Liver (tissue), 9 donors: ENCODE measurements around the gene VASH1. TPM values are rescaled to one million over a fixed set of nuclear protein-coding genes. Genes with fewer than 3 reads are reported as not detected.

Source experiments
- DNase-seq: peaks from one replicate; pipeline ENCODE4 v3.0.0-alpha.2; 2017; ENCODE audit warnings: low spot score
- H3K27ac ChIP-seq, 2 donors: one replicate each; pipeline ENCODE4 v1.7.0; 2013; ENCODE audit warnings: inconsistent platforms in 2 of 2, low read length in 2 of 2, control low read depth in 1 of 2, low read depth in 1 of 2, mild to moderate bottlenecking in 1 of 2
- H3K27me3 ChIP-seq, 4 donors: one replicate each; pipeline versions ENCODE4 v1.6.1 to v1.7.0; 2013; ENCODE audit warnings: low read length in 3 of 4, inconsistent platforms in 1 of 4, mild to moderate bottlenecking in 1 of 4, moderate library complexity in 1 of 4; ENCODE audit not compliant: control insufficient read depth in 4 of 4, insufficient read depth in 4 of 4
- H3K36me3 ChIP-seq, 4 donors: one replicate each; pipeline versions ENCODE4 v1.6.1 to v1.7.0; 2013; ENCODE audit warnings: low read length in 3 of 4, mild to moderate bottlenecking in 3 of 4, low read depth in 1 of 4, moderate library complexity in 1 of 4; ENCODE audit not compliant: control insufficient read depth in 4 of 4, insufficient read depth in 3 of 4
- H3K4me1 ChIP-seq, 4 donors: one replicate each; pipeline versions ENCODE4 v1.6.1 to v1.7.0; 2013; ENCODE audit warnings: low read length in 3 of 4, mild to moderate bottlenecking in 3 of 4, moderate library complexity in 1 of 4; ENCODE audit not compliant: control insufficient read depth in 4 of 4, insufficient read depth in 4 of 4
- H3K4me3 ChIP-seq, 3 donors: one replicate each; pipeline versions ENCODE4 v1.6.1 to v1.7.0; 2013; ENCODE audit warnings: low read length in 3 of 3, control low read depth in 1 of 3, low read depth in 1 of 3, mild to moderate bottlenecking in 1 of 3
- H3K9ac ChIP-seq, 2 donors: one replicate each; pipeline ENCODE4 v1.7.0; 2013; ENCODE audit warnings: low read length in 2 of 2, mild to moderate bottlenecking in 2 of 2, moderate library complexity in 2 of 2, control low read depth in 1 of 2, low read depth in 1 of 2
- H3K9me3 ChIP-seq, 4 donors: one replicate each; pipeline versions ENCODE4 v1.6.1 to v1.7.0; 2013; ENCODE audit warnings: low read length in 3 of 4; ENCODE audit not compliant: control insufficient read depth in 4 of 4
- EGR1 ChIP-seq, 2 donors: IDR thresholded peaks; 2 replicates each; pipeline ENCODE4 v1.6.1; 2016 to 2018; ENCODE audit warnings: antibody characterized with exemption in 2 of 2, low read depth in 2 of 2
- FOXA1 ChIP-seq: IDR thresholded peaks from 2 replicates; pipeline ENCODE4 v1.6.1; 2016; ENCODE audit warnings: antibody characterized with exemption
- FOXA2 ChIP-seq: IDR thresholded peaks from 2 replicates; pipeline ENCODE4 v1.6.1; 2016; ENCODE audit warnings: antibody characterized with exemption
- GABPA ChIP-seq, 2 donors: IDR thresholded peaks in 1 of 2; conservative IDR thresholded peaks in 1 of 2; 2 replicates each; pipeline ENCODE4 v1.6.1; 2016; ENCODE audit warnings: antibody characterized with exemption in 2 of 2, mild to moderate bottlenecking in 1 of 2, moderate library complexity in 1 of 2
- HNF4A ChIP-seq, 2 donors: conservative IDR thresholded peaks; 2 replicates each; pipeline ENCODE4 v1.6.1; 2016; ENCODE audit warnings: antibody characterized with exemption in 2 of 2, mild to moderate bottlenecking in 2 of 2
- HNF4G ChIP-seq: IDR thresholded peaks from 2 replicates; pipeline ENCODE4 v1.6.1; 2016; ENCODE audit warnings: antibody characterized with exemption
- JUND ChIP-seq, 2 donors: IDR thresholded peaks; 2 replicates each; pipeline ENCODE4 v1.6.1; 2016; ENCODE audit warnings: antibody characterized with exemption in 2 of 2
- MAX ChIP-seq: IDR thresholded peaks from 2 replicates; pipeline ENCODE4 v1.6.1; 2016; ENCODE audit warnings: antibody characterized with exemption
- NR2F2 ChIP-seq: IDR thresholded peaks from 2 replicates; pipeline ENCODE4 v1.6.1; 2016; ENCODE audit warnings: antibody characterized with exemption
- RAD21 ChIP-seq, 2 donors: IDR thresholded peaks; 2 replicates each; pipeline ENCODE4 v1.6.1; 2016; ENCODE audit warnings: antibody characterized with exemption in 2 of 2, mild to moderate bottlenecking in 2 of 2
- RXRA ChIP-seq, 2 donors: IDR thresholded peaks; 2 replicates each; pipeline ENCODE4 v1.6.1; 2017 to 2018; ENCODE audit warnings: antibody characterized with exemption in 2 of 2, mild to moderate bottlenecking in 1 of 2
- SP1 ChIP-seq: IDR thresholded peaks from 2 replicates; pipeline ENCODE4 v1.6.1; 2018; ENCODE audit warnings: antibody characterized with exemption, mild to moderate bottlenecking
- TAF1 ChIP-seq: conservative IDR thresholded peaks from 2 replicates; pipeline ENCODE4 v1.6.1; 2016; ENCODE audit warnings: antibody characterized with exemption, mild to moderate bottlenecking
- YY1 ChIP-seq: IDR thresholded peaks from 2 replicates; pipeline ENCODE4 v1.6.1; 2016; ENCODE audit warnings: antibody characterized with exemption, mild to moderate bottlenecking
- ZBTB33 ChIP-seq: IDR thresholded peaks from 2 replicates; pipeline ENCODE4 v1.6.1; 2016; ENCODE audit warnings: antibody characterized with exemption
- WGBS: extraction: QIAGEN DNeasy Blood & Tissue Kit; methylation state at CpG from one replicate; pipeline ENCODE4 v1.1.7; 2013; 5-methylcytosine and 5-hydroxymethylcytosine counted together
- polyA plus RNA-seq, 2 donors: library from polyadenylated mRNA; stranded (reverse) in 1 of 2; unstranded in 1 of 2; fragments of 200-250 nt in 1 of 2; fragments of >200 nt in 1 of 2; fragmentation: Nextera tagmentation in 1 of 2; extraction: Ambion mirVana in 1 of 2; gene quantifications; one replicate each; pipeline versions ENCODE4 v1.2.1 to v1.2.3, GENCODE V29; 2013 to 2015
- total RNA-seq, 2 donors: library from RNA; depleted of rRNA; stranded (reverse); fragments of >200 nt; gene quantifications; one replicate each; pipeline ENCODE4 v1.2.3, GENCODE V29; 2014
- TF ChIP-seq, protein P1 (sequence below): fragments of 150-350 bp; IDR thresholded peaks from 2 replicates; pipeline ENCODE4 v1.5.1; 2017; ENCODE audit warnings: improper control_type of control experiment, low read depth, low read length; ENCODE audit not compliant: missing input control
- TF ChIP-seq, protein P2 (sequence below): IDR thresholded peaks from 2 replicates; pipeline ENCODE4 v1.6.1; 2016; ENCODE audit warnings: antibody characterized with exemption
- TF ChIP-seq, protein P3 (sequence below): IDR thresholded peaks from 2 replicates; pipeline ENCODE4 v1.6.1; 2016; ENCODE audit warnings: antibody characterized with exemption, mild to moderate bottlenecking
- donor health status: healthy.
- donor health status: healthy.
- donor health status: healthy.
- donor health status: healthy.
- donor health status: healthy.

Gene VASH1
- total and polyA plus RNA-seq, 4 donors, result 0.94 to 5.9 (median 4.3) TPM

- 96% methylated on average over 7 of the region's 7 CpGs for WGBS
- no peak for DNase-seq
- H3K9me3 ChIP-seq, result no peaks in the 10 kb centered on the region
- H3K36me3 ChIP-seq, result peaks cover 0 to 22% (median 7%) of the 10 kb centered on the region in 4 donors
- TF ChIP-seq TAF1, result no peak
- TF ChIP-seq YY1, result no peak
- no peak for TF ChIP-seq GABPA (IDR thresholded peaks at IDR 0.05 in 1 of 2, conservative IDR thresholded peaks at IDR 0.05 in 1 of 2)
- TF ChIP-seq JUND (IDR thresholded peaks at IDR 0.05), result no peak
- TF ChIP-seq RAD21 (IDR thresholded peaks at IDR 0.05), result no peak
- TF ChIP-seq, protein P1, sequence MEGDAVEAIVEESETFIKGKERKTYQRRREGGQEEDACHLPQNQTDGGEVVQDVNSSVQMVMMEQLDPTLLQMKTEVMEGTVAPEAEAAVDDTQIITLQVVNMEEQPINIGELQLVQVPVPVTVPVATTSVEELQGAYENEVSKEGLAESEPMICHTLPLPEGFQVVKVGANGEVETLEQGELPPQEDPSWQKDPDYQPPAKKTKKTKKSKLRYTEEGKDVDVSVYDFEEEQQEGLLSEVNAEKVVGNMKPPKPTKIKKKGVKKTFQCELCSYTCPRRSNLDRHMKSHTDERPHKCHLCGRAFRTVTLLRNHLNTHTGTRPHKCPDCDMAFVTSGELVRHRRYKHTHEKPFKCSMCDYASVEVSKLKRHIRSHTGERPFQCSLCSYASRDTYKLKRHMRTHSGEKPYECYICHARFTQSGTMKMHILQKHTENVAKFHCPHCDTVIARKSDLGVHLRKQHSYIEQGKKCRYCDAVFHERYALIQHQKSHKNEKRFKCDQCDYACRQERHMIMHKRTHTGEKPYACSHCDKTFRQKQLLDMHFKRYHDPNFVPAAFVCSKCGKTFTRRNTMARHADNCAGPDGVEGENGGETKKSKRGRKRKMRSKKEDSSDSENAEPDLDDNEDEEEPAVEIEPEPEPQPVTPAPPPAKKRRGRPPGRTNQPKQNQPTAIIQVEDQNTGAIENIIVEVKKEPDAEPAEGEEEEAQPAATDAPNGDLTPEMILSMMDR, result no peak
- TF ChIP-seq RXRA (IDR thresholded peaks at IDR 0.05), result no peak
- no peak for TF ChIP-seq FOXA2
- no peak for TF ChIP-seq HNF4A (conservative IDR thresholded peaks at IDR 0.05)
- TF ChIP-seq, protein P2, sequence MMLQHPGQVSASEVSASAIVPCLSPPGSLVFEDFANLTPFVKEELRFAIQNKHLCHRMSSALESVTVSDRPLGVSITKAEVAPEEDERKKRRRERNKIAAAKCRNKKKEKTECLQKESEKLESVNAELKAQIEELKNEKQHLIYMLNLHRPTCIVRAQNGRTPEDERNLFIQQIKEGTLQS, result no peak
- TF ChIP-seq ZBTB33, result no peak
- no peak for TF ChIP-seq SP1
- no peak for TF ChIP-seq NR2F2
- TF ChIP-seq, protein P3, sequence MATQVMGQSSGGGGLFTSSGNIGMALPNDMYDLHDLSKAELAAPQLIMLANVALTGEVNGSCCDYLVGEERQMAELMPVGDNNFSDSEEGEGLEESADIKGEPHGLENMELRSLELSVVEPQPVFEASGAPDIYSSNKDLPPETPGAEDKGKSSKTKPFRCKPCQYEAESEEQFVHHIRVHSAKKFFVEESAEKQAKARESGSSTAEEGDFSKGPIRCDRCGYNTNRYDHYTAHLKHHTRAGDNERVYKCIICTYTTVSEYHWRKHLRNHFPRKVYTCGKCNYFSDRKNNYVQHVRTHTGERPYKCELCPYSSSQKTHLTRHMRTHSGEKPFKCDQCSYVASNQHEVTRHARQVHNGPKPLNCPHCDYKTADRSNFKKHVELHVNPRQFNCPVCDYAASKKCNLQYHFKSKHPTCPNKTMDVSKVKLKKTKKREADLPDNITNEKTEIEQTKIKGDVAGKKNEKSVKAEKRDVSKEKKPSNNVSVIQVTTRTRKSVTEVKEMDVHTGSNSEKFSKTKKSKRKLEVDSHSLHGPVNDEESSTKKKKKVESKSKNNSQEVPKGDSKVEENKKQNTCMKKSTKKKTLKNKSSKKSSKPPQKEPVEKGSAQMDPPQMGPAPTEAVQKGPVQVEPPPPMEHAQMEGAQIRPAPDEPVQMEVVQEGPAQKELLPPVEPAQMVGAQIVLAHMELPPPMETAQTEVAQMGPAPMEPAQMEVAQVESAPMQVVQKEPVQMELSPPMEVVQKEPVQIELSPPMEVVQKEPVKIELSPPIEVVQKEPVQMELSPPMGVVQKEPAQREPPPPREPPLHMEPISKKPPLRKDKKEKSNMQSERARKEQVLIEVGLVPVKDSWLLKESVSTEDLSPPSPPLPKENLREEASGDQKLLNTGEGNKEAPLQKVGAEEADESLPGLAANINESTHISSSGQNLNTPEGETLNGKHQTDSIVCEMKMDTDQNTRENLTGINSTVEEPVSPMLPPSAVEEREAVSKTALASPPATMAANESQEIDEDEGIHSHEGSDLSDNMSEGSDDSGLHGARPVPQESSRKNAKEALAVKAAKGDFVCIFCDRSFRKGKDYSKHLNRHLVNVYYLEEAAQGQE, result no peak
- no peak for TF ChIP-seq EGR1 (IDR thresholded peaks at IDR 0.05; ENCODE audit: low read depth in 2 of 2)
- TF ChIP-seq MAX, result no peak
- TF ChIP-seq HNF4G, result no peak
- no peak for TF ChIP-seq FOXA1
- H3K27ac ChIP-seq, result no peak overlapping the region
- no peak overlapping the region for H3K4me3 ChIP-seq
- H3K4me1 ChIP-seq, result peaks cover 0 to 5% (median 0%) of the 10 kb centered on the region in 4 donors
- H3K27me3 ChIP-seq, result no peaks in the 10 kb centered on the region
- no peak overlapping the region for H3K9ac ChIP-seq
Observed at GRCh38 chr14:76779221-76780057, 18.2 kb downstream of the VASH1 start.
